Measurements from ENCODE around the gene TUT7. TPM values are rescaled to one million over a fixed set of nuclear protein-coding genes. Genes with fewer than 3 reads are reported as not detected.
"Not testable (repeated sequence)": the region's sequence is repeated elsewhere in the genome, so short reads cannot be mapped to it uniquely, and the experiment has no call there.

The TUT7 gene, protein sequence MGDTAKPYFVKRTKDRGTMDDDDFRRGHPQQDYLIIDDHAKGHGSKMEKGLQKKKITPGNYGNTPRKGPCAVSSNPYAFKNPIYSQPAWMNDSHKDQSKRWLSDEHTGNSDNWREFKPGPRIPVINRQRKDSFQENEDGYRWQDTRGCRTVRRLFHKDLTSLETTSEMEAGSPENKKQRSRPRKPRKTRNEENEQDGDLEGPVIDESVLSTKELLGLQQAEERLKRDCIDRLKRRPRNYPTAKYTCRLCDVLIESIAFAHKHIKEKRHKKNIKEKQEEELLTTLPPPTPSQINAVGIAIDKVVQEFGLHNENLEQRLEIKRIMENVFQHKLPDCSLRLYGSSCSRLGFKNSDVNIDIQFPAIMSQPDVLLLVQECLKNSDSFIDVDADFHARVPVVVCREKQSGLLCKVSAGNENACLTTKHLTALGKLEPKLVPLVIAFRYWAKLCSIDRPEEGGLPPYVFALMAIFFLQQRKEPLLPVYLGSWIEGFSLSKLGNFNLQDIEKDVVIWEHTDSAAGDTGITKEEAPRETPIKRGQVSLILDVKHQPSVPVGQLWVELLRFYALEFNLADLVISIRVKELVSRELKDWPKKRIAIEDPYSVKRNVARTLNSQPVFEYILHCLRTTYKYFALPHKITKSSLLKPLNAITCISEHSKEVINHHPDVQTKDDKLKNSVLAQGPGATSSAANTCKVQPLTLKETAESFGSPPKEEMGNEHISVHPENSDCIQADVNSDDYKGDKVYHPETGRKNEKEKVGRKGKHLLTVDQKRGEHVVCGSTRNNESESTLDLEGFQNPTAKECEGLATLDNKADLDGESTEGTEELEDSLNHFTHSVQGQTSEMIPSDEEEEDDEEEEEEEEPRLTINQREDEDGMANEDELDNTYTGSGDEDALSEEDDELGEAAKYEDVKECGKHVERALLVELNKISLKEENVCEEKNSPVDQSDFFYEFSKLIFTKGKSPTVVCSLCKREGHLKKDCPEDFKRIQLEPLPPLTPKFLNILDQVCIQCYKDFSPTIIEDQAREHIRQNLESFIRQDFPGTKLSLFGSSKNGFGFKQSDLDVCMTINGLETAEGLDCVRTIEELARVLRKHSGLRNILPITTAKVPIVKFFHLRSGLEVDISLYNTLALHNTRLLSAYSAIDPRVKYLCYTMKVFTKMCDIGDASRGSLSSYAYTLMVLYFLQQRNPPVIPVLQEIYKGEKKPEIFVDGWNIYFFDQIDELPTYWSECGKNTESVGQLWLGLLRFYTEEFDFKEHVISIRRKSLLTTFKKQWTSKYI (N-terminal part only)
- 10 to 100 TPM; 27.9 to 38.1 TPM for total RNA-seq
- polyA plus RNA-seq, result 1 to 10 TPM; 7.1 to 8.4 TPM
- long read RNA-seq, donor 1, partial matches to known transcripts, result 13 of 24 reads
- long read RNA-seq, donor 1, other reads (novel, unspliced or antisense), result 11 of 24 reads
- long read RNA-seq, donor 2, partial matches to known transcripts, result 5 of 15 reads
- long read RNA-seq, donor 2, other reads (novel, unspliced or antisense), result 10 of 15 reads

DNA sequence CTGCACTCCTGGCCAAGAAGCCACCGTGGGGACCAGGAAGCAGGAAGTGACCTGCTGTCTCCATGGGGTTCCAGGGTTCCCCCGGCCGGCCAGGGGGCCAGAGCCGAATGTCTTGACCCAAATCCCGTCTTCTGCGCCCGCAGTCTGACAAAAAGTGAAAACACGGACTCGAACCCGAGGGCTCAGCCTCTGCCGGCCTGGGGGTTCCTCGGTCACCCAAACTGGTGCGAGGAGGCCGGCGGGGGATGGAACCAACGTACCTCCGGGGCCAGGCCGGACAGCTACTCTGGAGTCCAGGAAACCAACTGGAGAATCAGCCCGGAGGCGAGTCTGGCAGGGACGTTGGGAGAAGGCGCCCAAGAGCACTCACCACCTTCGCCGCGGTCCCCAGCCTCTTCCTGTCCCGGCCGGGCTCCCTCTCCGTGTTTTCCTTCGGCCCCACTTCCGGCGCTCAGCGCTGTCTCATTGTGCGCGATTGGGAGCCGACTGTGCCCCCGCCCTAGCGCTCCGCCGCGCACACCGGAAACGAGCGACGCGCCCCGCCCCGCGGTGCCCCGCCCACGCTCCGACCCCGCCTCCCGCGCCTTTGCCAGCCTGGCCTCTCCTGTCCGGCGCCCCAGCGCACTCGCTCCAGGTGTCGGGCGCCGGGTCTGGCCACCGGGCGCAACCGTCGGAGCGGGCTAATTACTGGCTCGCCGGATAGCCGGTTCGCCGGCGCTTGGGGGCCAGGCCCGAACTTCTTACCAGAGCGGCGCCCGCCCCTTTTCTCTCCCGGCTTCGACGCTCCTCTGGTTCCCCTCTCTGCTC is at the start of gene TUT7:
TSS of gene TUT7 (minus strand) at position 400 of the 807 bp plus-strand sequence. CDS start 1,211 bp downstream, outside the sequence.
- no peaks in the 10 kb centered on the region for H3K27me3 ChIP-seq (ENCODE audit: control insufficient read depth in 1 of 2, insufficient read depth in 2 of 2, low read length in 1 of 2)
- peak; percentile 97 to 99 for DNase-seq
- H3K36me3 ChIP-seq (ENCODE audit: control insufficient read depth in 1 of 2, insufficient read depth in 2 of 2, low read length in 1 of 2), result no peaks in the 10 kb centered on the region
- WGBS, 2 donors, result 1% methylated on average over 55 to 79 of the region's 79 CpGs
- peaks cover 0 to 5% of the 10 kb centered on the region in 2 donors for H3K4me1 ChIP-seq (ENCODE audit: control insufficient read depth in 1 of 2, insufficient read depth in 2 of 2, low read length in 2 of 2)
- H3K4me3 ChIP-seq (ENCODE audit: low read length in 2 of 2), result peak within 1 kb of the TSS; percentile 52 to 89
- no peaks in the 10 kb centered on the region for H3K9me3 ChIP-seq (ENCODE audit: control insufficient read depth, low read length)
- peak within 1 kb of the TSS; percentile 81 to 91 for H3K27ac ChIP-seq (ENCODE audit: low read depth in 1 of 2, low read length in 2 of 2)
- intact Hi-C loops (cut with DNase I), result no loop called here
- ATAC-seq (ENCODE audit: low FRiP score), result peak; percentile 99

- Histone ChIP-seq H3K9me3 (ENCODE audit: control insufficient read depth, low read length) (no peaks in the 10 kb centered on the region), H3K27me3 (ENCODE audit: control insufficient read depth in 1 of 2, insufficient read depth in 2 of 2, low read length in 1 of 2) (no peaks in the 10 kb centered on the region), H3K4me3 (ENCODE audit: low read length in 2 of 2) (no peak overlapping the region), H3K4me1 (ENCODE audit: control insufficient read depth in 1 of 2, insufficient read depth in 2 of 2, low read length in 2 of 2) (no peaks in the 10 kb centered on the region), H3K36me3 (ENCODE audit: control insufficient read depth in 1 of 2, insufficient read depth in 2 of 2, low read length in 1 of 2) (no peaks in the 10 kb centered on the region), H3K27ac (ENCODE audit: low read depth in 1 of 2, low read length in 2 of 2) (no peak overlapping the region)
- DNase-seq, result no peak
- 50 to 61% methylated on average over 3 of the region's 3 CpGs for WGBS, 2 donors
- no peak for ATAC-seq (ENCODE audit: low FRiP score)
- intact Hi-C loops (cut with DNase I), result no loop called here
Observed at GRCh38 chr9:86402591-86402990, 48.4 kb upstream of the TUT7 start.

DNA sequence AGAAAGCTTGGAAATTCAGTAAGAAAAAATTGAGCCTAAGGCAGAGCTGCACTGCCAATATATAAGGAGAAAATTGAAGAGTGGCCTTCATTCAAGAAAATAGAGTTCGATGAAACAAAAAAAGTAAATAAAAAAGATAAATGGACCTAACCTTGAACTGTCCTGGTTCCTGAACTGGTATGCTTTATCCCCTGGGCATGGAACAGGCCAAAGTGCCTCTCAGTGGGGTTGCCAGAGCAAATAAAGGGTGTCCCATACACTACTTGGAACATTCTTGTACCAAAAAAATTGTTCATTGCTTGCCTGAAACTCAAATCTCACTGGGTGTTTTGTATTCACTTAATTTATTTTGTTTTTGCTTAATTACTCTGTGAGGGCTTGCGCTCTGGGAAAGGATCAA is 42.2 kb upstream of the TUT7 start:
- H3K27ac ChIP-seq (ENCODE audit: low read depth in 1 of 2, low read length in 2 of 2), result no peak overlapping the region
- no peaks in the 10 kb centered on the region for H3K27me3 ChIP-seq (ENCODE audit: control insufficient read depth in 1 of 2, insufficient read depth in 2 of 2, low read length in 1 of 2)
- no peak for DNase-seq
- no peaks in the 10 kb centered on the region for H3K36me3 ChIP-seq (ENCODE audit: control insufficient read depth in 1 of 2, insufficient read depth in 2 of 2, low read length in 1 of 2)
- no peak for ATAC-seq (ENCODE audit: low FRiP score)
- no peak overlapping the region for H3K4me3 ChIP-seq (ENCODE audit: low read length in 2 of 2)
- H3K9me3 ChIP-seq (ENCODE audit: control insufficient read depth, low read length), result no peaks in the 10 kb centered on the region
- intact Hi-C loops (cut with DNase I), result no loop called here
- no peaks in the 10 kb centered on the region for H3K4me1 ChIP-seq (ENCODE audit: control insufficient read depth in 1 of 2, insufficient read depth in 2 of 2, low read length in 2 of 2)
- WGBS, 2 donors, result 70 to 73% methylated on average over 2 of the region's 2 CpGs

DNA sequence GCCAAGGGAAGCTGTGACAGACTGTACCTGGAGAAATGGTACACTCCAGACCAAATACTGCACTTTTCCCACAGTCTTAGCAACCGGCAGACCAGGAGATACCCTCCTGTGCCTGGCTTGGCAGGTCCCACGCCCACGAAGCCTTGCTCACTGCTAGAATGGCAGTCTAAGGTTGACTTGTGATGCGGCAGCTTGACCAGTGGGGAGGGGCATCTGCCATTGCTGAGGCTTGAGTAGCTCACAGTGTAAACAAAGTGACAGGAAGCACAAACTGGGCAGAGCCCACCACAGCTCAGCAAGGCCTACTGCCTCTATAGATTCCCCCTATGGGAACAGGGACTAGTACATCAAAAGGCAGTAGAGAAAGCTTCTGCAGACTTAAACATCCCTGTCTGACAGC is 36.0 kb upstream of the TUT7 start:
- 76 to 81% methylated on average over 4 of the region's 4 CpGs for WGBS, 2 donors
- ATAC-seq (ENCODE audit: low FRiP score); intact Hi-C loops (cut with DNase I); H3K27me3 ChIP-seq (ENCODE audit: control insufficient read depth in 1 of 2, insufficient read depth in 2 of 2, low read length in 1 of 2); DNase-seq; H3K36me3 ChIP-seq (ENCODE audit: control insufficient read depth in 1 of 2, insufficient read depth in 2 of 2, low read length in 1 of 2); H3K4me3 ChIP-seq (ENCODE audit: low read length in 2 of 2); H3K4me1 ChIP-seq (ENCODE audit: control insufficient read depth in 1 of 2, insufficient read depth in 2 of 2, low read length in 2 of 2); H3K27ac ChIP-seq (ENCODE audit: low read depth in 1 of 2, low read length in 2 of 2); H3K9me3 ChIP-seq (ENCODE audit: control insufficient read depth, low read length): not testable (repeated sequence)

DNA sequence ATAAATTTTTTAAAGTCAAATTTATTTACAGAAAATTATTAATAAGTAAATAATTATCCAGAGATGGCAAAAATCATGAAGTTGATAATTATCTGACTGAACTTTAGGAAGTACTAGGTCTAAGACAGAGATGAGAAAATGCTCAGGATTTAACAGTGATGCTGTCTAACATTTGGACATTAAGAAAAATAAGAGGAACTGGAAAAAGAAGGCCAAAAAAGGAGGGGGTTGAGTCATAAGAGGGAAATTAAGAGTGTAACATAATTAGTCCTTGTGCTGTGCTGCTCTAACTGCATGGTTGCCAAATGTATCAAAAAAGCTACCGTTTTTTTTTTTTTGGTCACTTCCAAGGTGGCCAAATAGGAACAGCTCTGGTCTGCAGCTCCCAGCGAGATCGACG is 35.4 kb upstream of the TUT7 start:
- no peaks in the 10 kb centered on the region for H3K4me1 ChIP-seq (ENCODE audit: control insufficient read depth in 1 of 2, insufficient read depth in 2 of 2, low read length in 2 of 2)
- peaks cover 1% of the 10 kb centered on the region for H3K9me3 ChIP-seq (ENCODE audit: control insufficient read depth, low read length)
- no peak overlapping the region for H3K4me3 ChIP-seq (ENCODE audit: low read length in 2 of 2)
- 89 to 91% methylated on average over 4 of the region's 4 CpGs for WGBS, 2 donors
- no peaks in the 10 kb centered on the region for H3K36me3 ChIP-seq (ENCODE audit: control insufficient read depth in 1 of 2, insufficient read depth in 2 of 2, low read length in 1 of 2)
- ATAC-seq (ENCODE audit: low FRiP score) (no peak), DNase-seq (no peak)
- no peaks in the 10 kb centered on the region for H3K27me3 ChIP-seq (ENCODE audit: control insufficient read depth in 1 of 2, insufficient read depth in 2 of 2, low read length in 1 of 2)
- intact Hi-C loops (cut with DNase I), result no loop called here
- no peak overlapping the region for H3K27ac ChIP-seq (ENCODE audit: low read depth in 1 of 2, low read length in 2 of 2)

DNA sequence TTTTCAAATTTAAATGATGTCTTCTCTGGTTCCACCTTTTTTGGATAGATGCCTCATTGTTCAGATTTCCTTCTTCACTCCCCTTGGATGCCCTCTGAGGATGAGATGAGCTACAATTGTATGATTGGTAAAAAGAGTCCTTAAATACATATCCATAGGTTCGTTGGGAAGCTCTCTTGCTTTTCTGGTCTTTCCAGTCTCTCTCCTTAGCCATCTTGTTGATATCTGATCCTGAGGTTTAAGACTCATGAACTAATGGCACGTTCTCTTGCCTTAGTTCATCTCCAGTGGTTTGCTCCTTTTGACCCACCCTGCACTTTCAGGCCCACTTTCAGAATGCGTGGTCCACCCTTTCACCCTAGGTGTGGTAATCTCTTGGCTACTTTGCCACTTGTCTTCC is 33.2 kb upstream of the TUT7 start:
- no peak for ATAC-seq (ENCODE audit: low FRiP score)
- Histone ChIP-seq H3K4me3 (ENCODE audit: low read length in 2 of 2) (no peak overlapping the region), H3K36me3 (ENCODE audit: control insufficient read depth in 1 of 2, insufficient read depth in 2 of 2, low read length in 1 of 2) (no peaks in the 10 kb centered on the region), H3K27me3 (ENCODE audit: control insufficient read depth in 1 of 2, insufficient read depth in 2 of 2, low read length in 1 of 2) (no peaks in the 10 kb centered on the region), H3K4me1 (ENCODE audit: control insufficient read depth in 1 of 2, insufficient read depth in 2 of 2, low read length in 2 of 2) (no peaks in the 10 kb centered on the region), H3K9me3 (ENCODE audit: control insufficient read depth, low read length) (peaks cover 4% of the 10 kb centered on the region), H3K27ac (ENCODE audit: low read depth in 1 of 2, low read length in 2 of 2) (no peak overlapping the region)
- 50 to 61% methylated on average over 3 of the region's 3 CpGs for WGBS, 2 donors
- DNase-seq, result no peak
- intact Hi-C loops (cut with DNase I), result no loop called here

DNA sequence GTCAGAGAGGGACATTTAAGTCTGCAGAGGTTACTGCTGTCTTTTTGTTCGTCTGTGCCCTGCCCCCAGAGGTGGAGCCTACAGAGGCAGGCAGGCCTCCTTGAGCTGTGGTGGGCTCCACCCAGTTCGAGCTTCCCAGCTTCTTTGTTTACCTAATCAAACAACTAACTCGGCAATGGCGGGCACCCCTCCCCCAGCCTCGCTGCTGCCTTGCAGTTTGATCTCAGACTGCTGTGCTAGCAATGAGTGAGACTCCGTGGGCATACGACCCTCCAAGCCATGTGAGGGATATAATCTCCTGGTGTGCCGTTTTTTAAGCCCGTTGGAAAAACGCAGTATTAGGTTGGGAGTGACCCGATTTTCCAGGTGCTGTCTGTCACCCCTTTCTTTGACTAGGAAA is 28.8 kb upstream of the TUT7 start:
- DNase-seq; H3K27ac ChIP-seq (ENCODE audit: low read depth in 1 of 2, low read length in 2 of 2); H3K27me3 ChIP-seq (ENCODE audit: control insufficient read depth in 1 of 2, insufficient read depth in 2 of 2, low read length in 1 of 2); ATAC-seq (ENCODE audit: low FRiP score); H3K4me1 ChIP-seq (ENCODE audit: control insufficient read depth in 1 of 2, insufficient read depth in 2 of 2, low read length in 2 of 2); H3K9me3 ChIP-seq (ENCODE audit: control insufficient read depth, low read length); H3K36me3 ChIP-seq (ENCODE audit: control insufficient read depth in 1 of 2, insufficient read depth in 2 of 2, low read length in 1 of 2); intact Hi-C loops (cut with DNase I); H3K4me3 ChIP-seq (ENCODE audit: low read length in 2 of 2): not testable (repeated sequence)
- WGBS, 2 donors, result 77 to 80% methylated on average over 10 to 11 of the region's 11 CpGs
